Right cardiac atrium (tissue), 5 donors: Measurements from ENCODE around the gene IMPDH1. TPM values are rescaled to one million over a fixed set of nuclear protein-coding genes. Genes with fewer than 3 reads are reported as not detected.

ENCODE experiments used
- ATAC-seq, 2 donors: fragments of 200-7000 bp; cut with Tn5 transposase; one replicate each; pipeline versions ENCODE4 v1.8.0 to v1.9.1; 2020; ENCODE audit warnings: moderate library complexity in 2 of 2, mild to moderate bottlenecking in 1 of 2
- DNase-seq, 3 donors: peaks; one replicate each; pipeline ENCODE4 v3.0.0-alpha.2; 2020
- H3K27ac ChIP-seq: one replicate; pipeline ENCODE4 v1.5.1; 2013; ENCODE audit warnings: mild to moderate bottlenecking, low read length, control low read depth, moderate library complexity
- H3K27me3 ChIP-seq: one replicate; pipeline ENCODE4 v1.6.1; 2013; ENCODE audit not compliant: control insufficient read depth, insufficient read depth
- H3K4me1 ChIP-seq: one replicate; pipeline ENCODE4 v1.6.1; 2013; ENCODE audit warnings: low read length; ENCODE audit not compliant: control insufficient read depth, insufficient read depth
- H3K4me3 ChIP-seq: one replicate; pipeline ENCODE4 v1.5.1; 2013; ENCODE audit warnings: low read length, control low read depth
- H3K9me3 ChIP-seq: one replicate; pipeline ENCODE4 v1.6.1; 2013; ENCODE audit warnings: low read length; ENCODE audit not compliant: control insufficient read depth
- WGBS: extraction: QIAGEN DNeasy Blood & Tissue Kit; methylation state at CpG from one replicate; pipeline ENCODE4 v1.1.7; 2013; 5-methylcytosine and 5-hydroxymethylcytosine counted together
- intact Hi-C, 4 donors: fragments of 100-400 bp; cut with DNase I; formaldehyde crosslinking; loops; one replicate each; pipeline versions ENCODE4 v1.11.0 to v1.14.0; 2022 to 2023
- polyA plus RNA-seq: library from polyadenylated mRNA; stranded (reverse); fragments of 200-250 nt; gene quantifications from one replicate; pipeline ENCODE4 v1.2.3, GENCODE V29; 2013
- total RNA-seq, 4 donors: library from RNA; stranded (reverse); fragmentation: NEBNext Ultra II Directional; extraction: Animal tissue kit (Norgen Biotek cat#: 25700); gene quantifications; one replicate each; pipeline ENCODE4 v1.2.1, GENCODE V29; 2021
- donor health status: healthy with polysubstance abuse.
- donor health status: DM: no; HTN: yes; CAD: no.
- donor health status: DM: no; HTN: no; CAD: no.
- donor health status: DM: no; HTN: yes; CAD: no; lungs with severe emphysema.
- donor health status: DM: yes; HTN: yes; CAD: no.

Gene IMPDH1
- total and polyA plus RNA-seq, 5 donors: 13.8 to 22.2 (median 14.5) TPM

DNA sequence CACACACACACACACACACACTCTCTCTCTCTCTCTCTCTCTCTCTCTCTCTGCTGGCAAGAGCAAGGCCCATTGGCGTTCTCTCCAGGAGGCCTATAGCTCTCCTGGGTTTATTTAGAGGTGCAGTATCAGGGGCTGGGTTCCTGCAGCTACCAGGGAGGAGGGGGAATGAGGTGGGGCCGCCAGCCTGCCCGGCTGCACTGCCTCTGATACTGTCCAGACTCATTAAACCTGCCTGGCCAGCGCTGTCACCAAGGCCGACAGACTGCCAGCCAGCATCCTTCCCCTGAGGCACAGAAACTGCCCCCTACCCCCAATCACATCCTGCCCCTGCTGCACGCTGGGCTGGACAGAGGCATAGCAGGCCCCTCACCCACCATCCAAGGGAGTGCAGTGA, 52.6 kb downstream of the IMPDH1 start:
- Histone ChIP-seq H3K27me3 (no peaks in the 10 kb centered on the region), H3K9me3 (no peaks in the 10 kb centered on the region), H3K4me3 (no peak overlapping the region), H3K4me1 (no peaks in the 10 kb centered on the region), H3K27ac (no peak overlapping the region)
- intact Hi-C loops: no loop called here
- DNase-seq (no peak), ATAC-seq (no peak)
- WGBS: 60% methylated on average over 6 of the region's 6 CpGs

DNA sequence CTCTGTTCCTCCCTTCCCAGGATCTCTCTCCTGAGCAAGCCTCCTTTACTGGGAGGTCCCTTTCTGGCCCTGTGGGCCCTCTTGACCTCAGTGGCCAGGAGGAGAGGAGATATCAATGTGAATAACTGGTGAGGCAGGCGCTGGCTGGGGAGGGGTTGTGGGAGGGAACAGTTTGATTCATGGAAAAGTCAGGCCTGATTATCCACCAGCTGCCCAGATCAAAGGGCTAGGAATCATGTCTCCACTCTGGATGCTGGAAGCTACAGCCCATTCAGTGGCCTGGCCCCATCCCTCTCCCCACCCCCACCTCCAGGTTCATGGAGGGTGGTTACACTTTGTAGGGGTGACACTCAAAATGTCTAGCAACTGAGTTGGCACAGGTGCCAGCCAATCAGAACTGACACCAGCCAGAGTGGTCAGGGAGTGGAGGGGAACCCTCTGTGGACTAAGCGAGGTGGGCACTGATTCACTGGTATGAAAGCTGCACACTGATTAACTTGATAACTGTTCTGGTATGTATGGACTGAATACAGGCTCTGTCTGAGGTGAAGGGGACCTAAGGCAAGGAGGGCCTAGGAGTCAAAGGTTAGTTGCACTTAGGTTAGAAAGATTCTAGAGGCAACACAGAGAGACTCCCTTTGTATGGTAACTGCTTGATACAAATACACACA, 53.1 kb downstream of the IMPDH1 start:
- ATAC-seq: no peak

GRCh38 chr7:128353610-128354009, 56.2 kb downstream of the IMPDH1 start:
- DNase-seq: no peak
- WGBS: 98% methylated on average over 1 of the region's 1 CpG
- intact Hi-C loops: loop anchor here in 2 of 4 donors (5.0 kb wide), 1 partner anchor 34 kb away; no protein-coding TSS in a partner anchor
- H3K4me1 ChIP-seq: no peaks in the 10 kb centered on the region
- H3K27ac ChIP-seq: no peak overlapping the region
- no peak overlapping the region for H3K4me3 ChIP-seq
- no peaks in the 10 kb centered on the region for H3K9me3 ChIP-seq
- ATAC-seq: no peak
- H3K27me3 ChIP-seq: no peaks in the 10 kb centered on the region

More for the DNA sequence above, 53.1 kb downstream of the IMPDH1 start:
- Histone ChIP-seq H3K9me3 (no peaks in the 10 kb centered on the region), H3K4me1 (no peaks in the 10 kb centered on the region), H3K27me3 (no peaks in the 10 kb centered on the region), H3K27ac (no peak overlapping the region), H3K4me3 (no peak overlapping the region)
- 85% methylated on average over 2 of the region's 2 CpGs for WGBS
- DNase-seq: no peak
- intact Hi-C loops: no loop called here

DNA sequence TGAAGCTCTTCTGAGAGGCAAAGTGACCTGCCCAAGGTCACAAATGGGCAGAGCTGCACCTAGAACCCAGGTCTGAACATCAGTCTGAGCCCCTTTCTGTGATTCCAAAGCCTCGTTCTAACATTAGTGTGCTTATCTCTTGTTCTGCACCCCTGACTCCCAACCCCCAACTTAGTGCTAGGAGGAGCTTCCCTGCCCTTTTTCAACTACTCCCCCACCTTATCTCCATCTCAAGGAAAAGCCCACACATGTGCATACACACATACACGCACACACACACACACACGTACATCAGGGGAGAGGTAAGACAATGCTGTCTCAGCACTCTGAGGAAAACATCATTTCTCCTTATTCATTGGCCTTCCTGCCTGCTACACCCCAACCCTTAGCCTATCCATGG, 56.6 kb downstream of the IMPDH1 start:
- no peaks in the 10 kb centered on the region for H3K27me3 ChIP-seq
- WGBS: 77% methylated on average over 3 of the region's 3 CpGs
- intact Hi-C loops: loop anchor here in 2 of 4 donors (5.0 kb wide), 1 partner anchor 34 kb away; no protein-coding TSS in a partner anchor
- H3K9me3 ChIP-seq: no peaks in the 10 kb centered on the region
- H3K4me1 ChIP-seq: no peaks in the 10 kb centered on the region
- ATAC-seq (no peak), DNase-seq (no peak)
- H3K27ac ChIP-seq: no peak overlapping the region
- H3K4me3 ChIP-seq: no peak overlapping the region

- no peaks in the 10 kb centered on the region for H3K9me3 ChIP-seq
- no peak overlapping the region for H3K4me3 ChIP-seq
- H3K27ac ChIP-seq: no peak overlapping the region
- H3K4me1 ChIP-seq: no peaks in the 10 kb centered on the region
- no peak for DNase-seq
- intact Hi-C loops: loop anchor here in 2 of 4 donors (5.0 kb wide), 1 partner anchor 35 kb away; no protein-coding TSS in a partner anchor
- ATAC-seq: no peak
- no peaks in the 10 kb centered on the region for H3K27me3 ChIP-seq
- 64% methylated on average over 8 of the region's 8 CpGs for WGBS
These were observed 57.1 kb downstream of the IMPDH1 start for GRCh38 chr7:128352636-128353035.

- 7% methylated on average over 34 of the region's 34 CpGs for WGBS
- Histone ChIP-seq H3K9me3 (no peaks in the 10 kb centered on the region), H3K27ac (no peak overlapping the region), H3K27me3 (no peaks in the 10 kb centered on the region), H3K4me1 (no peaks in the 10 kb centered on the region), H3K4me3 (peak overlapping the region; percentile 33)
- DNase-seq: peak; percentile 63 to 81 (median 76)
- ATAC-seq: peak; percentile 57 to 58
- intact Hi-C loops: loop anchor here in 2 of 4 donors (5.0 kb wide), 1 partner anchor 35 kb away; no protein-coding TSS in a partner anchor
These were observed 57.6 kb downstream of the IMPDH1 start for GRCh38 chr7:128352153-128352537.

DNA sequence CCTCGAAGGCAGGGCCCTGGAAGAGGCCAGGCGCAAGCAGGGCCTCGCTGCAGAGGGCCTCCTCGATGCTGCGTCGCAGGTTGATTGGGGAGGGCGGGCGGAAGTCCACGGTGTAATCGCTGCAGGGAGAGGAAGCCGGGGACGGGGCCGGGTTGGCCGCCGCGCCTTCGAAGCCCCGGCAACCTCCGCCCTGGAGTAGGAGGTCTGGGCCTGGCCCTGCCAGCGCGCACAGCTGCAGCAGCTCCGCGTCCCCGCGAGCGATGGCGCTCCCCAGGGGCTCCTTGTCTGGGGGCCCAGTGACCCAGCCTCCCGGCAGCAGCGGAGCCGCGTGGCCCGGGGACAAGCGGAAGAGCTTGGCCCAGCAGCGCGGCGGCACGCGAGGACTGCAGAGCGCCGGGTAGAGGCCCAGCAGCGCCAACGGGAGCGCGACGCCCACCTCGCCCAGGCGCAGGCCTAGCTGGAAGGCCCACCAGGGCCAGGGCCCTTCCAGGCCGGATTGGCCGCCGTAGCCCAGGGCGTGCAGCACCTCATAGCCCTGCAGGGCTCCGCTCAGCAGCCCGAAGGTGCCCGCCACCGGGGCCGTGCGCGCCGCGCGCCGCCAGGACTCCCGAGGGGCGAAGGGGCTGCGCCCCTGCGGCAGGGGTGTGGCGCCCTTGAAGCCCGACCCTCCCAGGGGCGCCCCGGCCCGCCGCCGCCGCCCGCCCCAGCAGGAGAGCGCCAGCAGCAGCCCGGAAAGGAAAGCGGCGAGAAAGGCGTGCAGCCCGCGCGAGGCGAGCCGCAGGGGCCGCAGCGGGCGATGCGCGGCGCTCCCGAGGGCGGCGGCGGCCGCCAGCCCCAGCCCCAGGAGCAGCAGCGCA, 58.3 kb downstream of the IMPDH1 start:
- peak; percentile 12 for ATAC-seq
- WGBS: 8% methylated on average over 97 of the region's 97 CpGs

GRCh38 chr7:128350708-128351295, 59.0 kb downstream of the IMPDH1 start:
- ATAC-seq (peak in 1 of 2 donors; percentile 22), DNase-seq (no peak)

More for the DNA sequence above, 58.3 kb downstream of the IMPDH1 start:
- intact Hi-C loops: loop anchor here in 2 of 4 donors (5.0 kb wide), 1 partner anchor 36 kb away; no protein-coding TSS in a partner anchor
- Histone ChIP-seq H3K4me3 (peak overlapping the region; percentile 33), H3K9me3 (no peaks in the 10 kb centered on the region), H3K4me1 (no peaks in the 10 kb centered on the region), H3K27ac (no peak overlapping the region), H3K27me3 (no peaks in the 10 kb centered on the region)
- peak in 2 of 3 donors; percentile 57 to 65 for DNase-seq

GRCh38 chr7:128349466-128349825, 60.3 kb downstream of the IMPDH1 start:
- ATAC-seq (no peak), DNase-seq (no peak)
- intact Hi-C loops: loop anchor here in 2 of 4 donors (5.0 kb wide), 1 partner anchor 38 kb away; no protein-coding TSS in a partner anchor
- no peaks in the 10 kb centered on the region for H3K27me3 ChIP-seq
- H3K4me1 ChIP-seq: no peaks in the 10 kb centered on the region
- no peaks in the 10 kb centered on the region for H3K9me3 ChIP-seq
- 38% methylated on average over 4 of the region's 4 CpGs for WGBS
- H3K27ac ChIP-seq: no peak overlapping the region
- no peak overlapping the region for H3K4me3 ChIP-seq

More at GRCh38 chr7:128350708-128351295, 59.0 kb downstream of the IMPDH1 start:
- Histone ChIP-seq H3K4me3 (no peak overlapping the region), H3K27me3 (no peaks in the 10 kb centered on the region), H3K4me1 (no peaks in the 10 kb centered on the region), H3K27ac (no peak overlapping the region), H3K9me3 (no peaks in the 10 kb centered on the region)
- intact Hi-C loops: loop anchor here in 2 of 4 donors (5.0 kb wide), 1 partner anchor 36 kb away; no protein-coding TSS in a partner anchor
- 58% methylated on average over 35 of the region's 35 CpGs for WGBS

DNA sequence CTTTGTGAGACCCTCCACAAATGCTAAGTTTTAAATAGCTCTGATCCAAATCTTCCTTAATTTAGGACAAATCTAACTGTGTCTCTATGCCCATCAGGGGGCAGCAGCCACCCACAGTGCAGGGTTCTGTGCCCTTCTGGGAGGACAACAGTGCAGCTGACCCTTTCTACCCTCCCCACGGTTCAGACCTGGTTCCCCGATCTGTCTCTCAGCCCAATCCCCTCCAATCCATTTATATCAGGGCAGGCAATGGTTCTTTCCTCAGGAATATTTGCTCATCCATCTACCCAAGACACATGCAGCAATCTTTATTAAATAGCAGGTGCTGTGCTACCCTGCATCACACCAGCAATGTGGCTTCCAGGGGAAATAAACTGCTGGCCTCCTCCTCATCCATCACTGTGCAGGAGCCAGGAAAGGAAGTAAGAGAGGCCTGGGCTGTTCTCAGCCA, 62.1 kb downstream of the IMPDH1 start:
- Histone ChIP-seq H3K9me3 (no peaks in the 10 kb centered on the region), H3K4me3 (no peak overlapping the region), H3K27me3 (no peaks in the 10 kb centered on the region), H3K4me1 (peaks cover 1% of the 10 kb centered on the region), H3K27ac (no peak overlapping the region)
- ATAC-seq (peak; percentile 36 to 43), DNase-seq (peak; percentile 60 to 79 (median 73))
- intact Hi-C loops: loop anchor here in 2 of 4 donors (5.0 kb wide), 1 partner anchor 40 kb away; no protein-coding TSS in a partner anchor
- 3% methylated on average over 2 of the region's 2 CpGs for WGBS
